Gastrocnemius medialis (tissue), 4 donors: Measurements from ENCODE around the gene ZBED1. TPM values are rescaled to one million over a fixed set of nuclear protein-coding genes. Genes with fewer than 3 reads are reported as not detected.
A peak's percentile ranks its signal among the peaks of the same experiment; 100 is the strongest.
"Not testable (repeated sequence)": the region's sequence is repeated elsewhere in the genome, so short reads cannot be mapped to it uniquely, and the experiment has no call there.

Experiments used
- ATAC-seq, 2 donors: fragments of 150-250 bp; one replicate each; pipeline ENCODE4 v1.9.1; 2016
- DNase-seq, 2 donors: peaks; one replicate each; pipeline ENCODE4 v3.0.0-alpha.2; 2019
- H3K27ac ChIP-seq, 4 donors: fragments of 200-600 bp; sonication (generic); 1 replicate in 1 of 4; 2 replicates in 3 of 4; pipeline ENCODE4 v1.5.1; 2016 to 2018; ENCODE audit warnings: mild to moderate bottlenecking in 2 of 4, moderate library complexity in 1 of 4
- H3K27me3 ChIP-seq, 3 donors: fragments of 200-600 bp; sonication (generic) in 2 of 3; 1 replicate in 1 of 3; 2 replicates in 2 of 3; pipeline versions ENCODE4 v1.5.1 to v1.6.0; 2016 to 2019; ENCODE audit warnings: mild to moderate bottlenecking in 1 of 3, moderate library complexity in 1 of 3
- H3K36me3 ChIP-seq, 2 donors: fragments of 200-600 bp; sonication (generic) in 1 of 2; one replicate each; pipeline ENCODE4 v1.5.1; 2017 to 2018
- H3K4me1 ChIP-seq, 2 donors: fragments of 200-600 bp; sonication (generic) in 1 of 2; one replicate each; pipeline ENCODE4 v1.5.1; 2016 to 2017; ENCODE audit warnings: mild to moderate bottlenecking in 2 of 2
- H3K4me3 ChIP-seq, 4 donors: fragments of 200-600 bp; sonication (generic) in 3 of 4; 1 replicate in 1 of 4; 2 replicates in 3 of 4; pipeline ENCODE4 v1.5.1; 2016 to 2019; ENCODE audit warnings: mild to moderate bottlenecking in 2 of 4
- H3K9me3 ChIP-seq, 3 donors: fragments of 200-600 bp; sonication (generic) in 2 of 3; 1 replicate in 1 of 3; 2 replicates in 2 of 3; pipeline ENCODE4 v1.5.1; 2016 to 2019
- POLR2A ChIP-seq, 2 donors: fragments of 450-650 bp; IDR thresholded peaks; one replicate each; pipeline ENCODE4 v1.6.1; 2017; ENCODE audit warnings: antibody characterized with exemption in 2 of 2, mild to moderate bottlenecking in 2 of 2, moderate library complexity in 2 of 2
- in situ Hi-C, 4 donors: fragments of 200-750 bp; cut with MboI; loops; one replicate each; pipeline versions ENCODE4 v1.15.0 to v1.8.0; 2017; ENCODE audit warnings: low sequenced_read_pairs in 4 of 4
- intact Hi-C: fragments of 100-400 bp; cut with DNase I; formaldehyde crosslinking; loops from one replicate; pipeline ENCODE4 v1.15.1; 2023; ENCODE audit warnings: low total_unique reads
- total RNA-seq, 4 donors: library from RNA; depleted of rRNA; stranded (reverse); fragments of >200 nt; gene quantifications; one replicate each; pipeline versions ENCODE4 v1.1.0 to v1.2.3, GENCODE V29; 2016
- TF ChIP-seq, protein P1 (sequence below), 5 experiments: fragments of 450-650 bp in 3 of 5; fragments of 200-600 bp in 2 of 5; sonication (generic) in 2 of 5; IDR thresholded peaks in 4 of 5; conservative IDR thresholded peaks in 1 of 5; 1 replicate in 4 of 5; 2 replicates in 1 of 5; pipeline ENCODE4 v1.5.1; 2016 to 2019; ENCODE audit warnings: antibody characterized with exemption in 5 of 5, mild to moderate bottlenecking in 3 of 5, moderate library complexity in 3 of 5

ZBED1 gene
- total RNA-seq, 4 donors from 2014 or later, result 76.8 to 191 (median 131) TPM

DNA sequence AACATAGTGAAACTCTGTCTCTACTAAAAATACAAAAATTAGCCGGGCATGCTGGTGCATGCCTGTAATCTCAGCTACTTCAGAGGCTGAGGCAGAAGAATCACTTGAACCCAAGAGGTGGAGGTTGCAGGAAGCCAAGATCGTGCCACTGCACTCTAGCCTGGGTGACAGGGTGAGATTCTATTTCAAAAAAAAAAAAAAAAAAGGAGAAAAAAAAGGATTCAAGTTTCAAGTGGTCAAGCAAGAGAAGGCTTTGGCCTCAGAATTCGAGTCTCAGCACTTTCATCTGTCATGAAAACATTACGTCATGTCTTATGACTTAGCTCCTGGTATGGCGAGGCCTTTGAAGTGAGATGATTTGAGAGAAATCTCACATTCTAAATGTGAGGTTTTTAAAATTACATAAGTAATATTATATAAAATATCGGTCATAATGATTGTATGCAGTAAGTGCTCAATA, 21.2 kb upstream of the ZBED1 start:
- H3K4me3 ChIP-seq, result no peak overlapping the region
- H3K36me3 ChIP-seq, result no peaks in the 10 kb centered on the region
- in situ Hi-C loops, result no loop called here

DNA sequence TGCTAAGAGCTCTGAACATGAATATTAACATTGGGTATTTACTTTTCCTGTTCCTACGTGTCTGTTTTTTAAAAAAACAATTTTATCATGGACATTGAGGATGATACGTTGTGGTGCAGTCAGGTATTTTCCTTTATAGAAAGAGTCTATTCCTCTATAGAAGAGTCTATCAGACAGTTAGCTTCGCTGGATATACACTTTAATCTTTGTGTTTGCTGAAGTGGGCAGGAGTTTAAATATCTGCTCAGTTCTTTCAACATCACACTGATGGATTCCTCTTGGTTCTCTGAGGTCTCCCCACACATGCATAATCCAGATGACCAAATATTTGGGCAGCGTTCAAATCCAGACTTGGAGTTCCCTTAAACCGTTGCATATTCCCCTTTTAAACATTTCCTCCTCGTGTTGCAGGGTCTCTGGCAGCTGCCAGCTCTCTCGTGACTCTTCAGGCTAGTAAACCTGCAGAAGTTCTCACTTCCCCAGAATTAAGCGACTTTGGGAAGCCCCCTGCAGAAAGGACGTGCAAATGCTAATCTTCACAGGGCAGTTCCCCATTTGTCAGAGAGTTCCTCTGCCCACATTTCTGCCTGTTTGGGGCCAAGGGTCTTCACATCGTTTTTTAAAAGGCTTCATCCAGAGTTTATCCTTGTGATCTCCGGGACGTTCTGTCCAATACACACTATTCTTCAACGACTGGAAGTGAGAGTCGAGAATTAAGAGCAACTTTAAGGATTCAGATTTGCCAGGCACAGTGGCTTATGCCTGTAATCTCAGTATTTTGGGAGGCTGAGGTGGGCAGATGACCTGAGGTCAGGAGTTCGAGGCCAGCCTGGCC, 20.5 kb upstream of the ZBED1 start:
- ATAC-seq (no peak), DNase-seq (peak in 1 of 2 donors; percentile 26)
- in situ Hi-C loops, result no loop called here

More for the DNA sequence above, 21.2 kb upstream of the ZBED1 start:
- no peak for ATAC-seq
- H3K4me1 ChIP-seq, result no peaks in the 10 kb centered on the region
- TF ChIP-seq, protein P1, sequence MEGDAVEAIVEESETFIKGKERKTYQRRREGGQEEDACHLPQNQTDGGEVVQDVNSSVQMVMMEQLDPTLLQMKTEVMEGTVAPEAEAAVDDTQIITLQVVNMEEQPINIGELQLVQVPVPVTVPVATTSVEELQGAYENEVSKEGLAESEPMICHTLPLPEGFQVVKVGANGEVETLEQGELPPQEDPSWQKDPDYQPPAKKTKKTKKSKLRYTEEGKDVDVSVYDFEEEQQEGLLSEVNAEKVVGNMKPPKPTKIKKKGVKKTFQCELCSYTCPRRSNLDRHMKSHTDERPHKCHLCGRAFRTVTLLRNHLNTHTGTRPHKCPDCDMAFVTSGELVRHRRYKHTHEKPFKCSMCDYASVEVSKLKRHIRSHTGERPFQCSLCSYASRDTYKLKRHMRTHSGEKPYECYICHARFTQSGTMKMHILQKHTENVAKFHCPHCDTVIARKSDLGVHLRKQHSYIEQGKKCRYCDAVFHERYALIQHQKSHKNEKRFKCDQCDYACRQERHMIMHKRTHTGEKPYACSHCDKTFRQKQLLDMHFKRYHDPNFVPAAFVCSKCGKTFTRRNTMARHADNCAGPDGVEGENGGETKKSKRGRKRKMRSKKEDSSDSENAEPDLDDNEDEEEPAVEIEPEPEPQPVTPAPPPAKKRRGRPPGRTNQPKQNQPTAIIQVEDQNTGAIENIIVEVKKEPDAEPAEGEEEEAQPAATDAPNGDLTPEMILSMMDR (IDR thresholded peaks at IDR 0.05 in 4 of 5, conservative IDR thresholded peaks at IDR 0.05 in 1 of 5), result no peak
- no peak for TF ChIP-seq POLR2A (IDR thresholded peaks at IDR 0.05)
- no peaks in the 10 kb centered on the region for H3K9me3 ChIP-seq
- no peak for DNase-seq
- H3K27ac ChIP-seq, result no peak overlapping the region
- intact Hi-C loops, result no loop called here
- H3K27me3 ChIP-seq, result no peaks in the 10 kb centered on the region

DNA sequence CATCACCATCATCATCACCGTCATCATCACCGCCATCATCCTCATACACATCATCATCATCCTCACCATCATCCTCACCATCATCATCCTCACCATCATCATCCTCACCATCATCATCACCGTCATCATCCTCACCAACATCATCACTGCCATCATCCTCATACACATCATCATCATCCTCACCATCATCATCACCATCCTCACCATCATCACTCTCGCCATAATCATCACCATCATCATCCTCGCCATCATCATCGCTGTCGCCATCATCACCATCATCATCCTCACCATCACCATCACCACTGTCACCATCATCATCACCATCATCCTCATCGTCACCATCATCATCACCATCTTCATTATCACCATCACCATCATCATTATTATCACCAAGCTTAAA, 19.8 kb upstream of the ZBED1 start:
- in situ Hi-C loops, result no loop called here
- H3K4me3 ChIP-seq, result no peak overlapping the region
- intact Hi-C loops, result no loop called here
- H3K27me3 ChIP-seq, result no peaks in the 10 kb centered on the region
- no peak for DNase-seq
- TF ChIP-seq, protein P1 (IDR thresholded peaks at IDR 0.05 in 4 of 5, conservative IDR thresholded peaks at IDR 0.05 in 1 of 5), result no peak
- no peak for TF ChIP-seq POLR2A (IDR thresholded peaks at IDR 0.05)
- no peaks in the 10 kb centered on the region for H3K4me1 ChIP-seq
- ATAC-seq, result no peak
- H3K9me3 ChIP-seq, result no peaks in the 10 kb centered on the region
- no peaks in the 10 kb centered on the region for H3K36me3 ChIP-seq
- H3K27ac ChIP-seq, result no peak overlapping the region

More for the DNA sequence above, 20.5 kb upstream of the ZBED1 start:
- no peaks in the 10 kb centered on the region for H3K9me3 ChIP-seq
- no peaks in the 10 kb centered on the region for H3K27me3 ChIP-seq
- no peak for TF ChIP-seq POLR2A (IDR thresholded peaks at IDR 0.05)
- TF ChIP-seq, protein P1 (IDR thresholded peaks at IDR 0.05 in 4 of 5, conservative IDR thresholded peaks at IDR 0.05 in 1 of 5), result no peak
- intact Hi-C loops, result no loop called here
- H3K27ac ChIP-seq, result no peak overlapping the region
- H3K36me3 ChIP-seq, result no peaks in the 10 kb centered on the region
- no peak overlapping the region for H3K4me3 ChIP-seq
- H3K4me1 ChIP-seq, result no peaks in the 10 kb centered on the region

DNA sequence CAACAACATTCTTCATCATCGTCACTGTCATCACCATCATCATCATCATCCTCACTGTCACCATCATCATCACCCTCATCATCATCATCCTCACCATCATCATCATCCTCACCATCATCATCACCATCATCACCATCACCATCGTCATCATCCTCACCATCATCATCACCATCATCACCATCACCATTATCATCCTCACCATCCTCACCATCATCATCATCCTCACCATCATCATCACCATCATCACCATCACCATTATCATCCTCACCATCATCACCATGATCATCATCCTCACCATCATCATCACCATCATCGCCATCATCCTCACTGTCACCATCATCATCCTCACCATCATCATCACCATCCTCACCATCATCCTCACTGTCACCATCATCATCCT, 18.9 kb upstream of the ZBED1 start:
- H3K4me1 ChIP-seq, in situ Hi-C loops, H3K9me3 ChIP-seq, H3K36me3 ChIP-seq, ATAC-seq, H3K27me3 ChIP-seq, DNase-seq, H3K27ac ChIP-seq, H3K4me3 ChIP-seq, intact Hi-C loops: not testable (repeated sequence)

DNA sequence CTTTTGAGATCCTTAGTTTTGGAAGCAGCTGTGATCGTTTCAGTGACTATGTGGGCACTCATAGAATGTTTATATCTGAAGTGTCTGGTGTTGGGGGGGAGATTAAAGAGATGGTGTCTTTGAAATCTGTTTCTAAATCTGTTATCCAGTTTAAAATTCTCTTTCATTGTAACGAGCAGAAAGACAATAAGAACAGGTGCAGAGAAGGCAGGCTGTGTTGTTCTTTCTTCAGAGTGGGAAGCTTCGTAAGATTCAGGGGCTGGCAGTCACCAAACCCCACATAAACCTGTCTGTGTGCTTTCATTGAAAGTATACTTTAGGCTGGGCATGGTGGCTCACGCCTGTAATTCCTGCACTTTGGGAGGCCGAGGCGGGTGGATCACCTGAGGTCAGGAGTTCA, 16.3 kb upstream of the ZBED1 start:
- TF ChIP-seq POLR2A (IDR thresholded peaks at IDR 0.05), result no peak
- TF ChIP-seq, protein P1 (IDR thresholded peaks at IDR 0.05 in 4 of 5, conservative IDR thresholded peaks at IDR 0.05 in 1 of 5), result no peak
- Histone ChIP-seq H3K4me1 (no peaks in the 10 kb centered on the region), H3K9me3 (no peaks in the 10 kb centered on the region), H3K36me3 (no peaks in the 10 kb centered on the region), H3K27me3 (no peaks in the 10 kb centered on the region), H3K27ac (no peak overlapping the region), H3K4me3 (no peak overlapping the region)
- in situ Hi-C loops (no loop called here), intact Hi-C loops (no loop called here)
- no peak for DNase-seq
- ATAC-seq, result no peak
